ENCODE measurements around the gene MEAK7. TPM values are rescaled to one million over a fixed set of nuclear protein-coding genes. Genes with fewer than 3 reads are reported as not detected.

The MEAK7 gene
- total and polyA plus RNA-seq, 5 donors from 2014 or later: 5.8 to 11.9 (median 7.9) TPM

DNA sequence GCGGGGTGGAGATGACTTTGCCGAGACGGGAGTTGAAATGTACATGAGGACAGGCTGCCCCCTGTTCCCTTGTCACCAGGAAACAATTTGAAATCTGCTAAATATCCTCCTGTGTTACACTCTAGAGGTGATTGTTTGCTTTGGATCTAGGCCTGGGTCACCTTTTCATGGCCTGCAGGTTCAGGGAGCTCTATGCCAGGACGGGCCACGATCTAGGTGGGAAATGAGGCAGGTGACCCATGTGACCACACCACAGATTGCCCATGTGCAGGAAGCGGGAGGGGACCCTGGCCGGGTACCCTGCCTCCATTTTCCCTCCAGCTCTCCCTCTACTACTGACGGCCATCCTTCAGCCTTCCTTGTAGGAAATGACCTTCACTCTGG is 43.4 kb downstream of the MEAK7 start:
- Mint-ChIP-seq H3K36me3 (peaks cover 13% of the 10 kb centered on the region), H3K27me3 (no peaks in the 10 kb centered on the region), H3K27ac (no peak overlapping the region), H3K4me3 (no peak overlapping the region), H3K9me3 (peaks cover 0 to 2% (median under 1%) of the 10 kb centered on the region in 7 donors), H3K4me1 (peaks cover 0 to 4% (median 1%) of the 10 kb centered on the region in 4 donors)
- Histone ChIP-seq H3K4me1 (ENCODE audit: control insufficient read depth, insufficient read depth, low read length, poor library complexity, severe bottlenecking) (no peaks in the 10 kb centered on the region), H3K9me3 (ENCODE audit: control insufficient read depth in 2 of 2, low read length in 2 of 2) (no peaks in the 10 kb centered on the region), H3K27me3 (ENCODE audit: control insufficient read depth, insufficient read depth, low read length) (no peaks in the 10 kb centered on the region), H3K4me3 (ENCODE audit: low read depth, low read length) (no peak overlapping the region), H3K36me3 (ENCODE audit: control insufficient read depth, insufficient read depth, low read length) (peaks cover 4% of the 10 kb centered on the region), H3K27ac (ENCODE audit: insufficient read depth, low read length, poor library complexity, severe bottlenecking) (no peak overlapping the region)
- DNase-seq: no peak
- no peak for ATAC-seq (ENCODE audit: low read depth in 2 of 2)

GRCh38 chr16:84460406-84461028 is 43.9 kb downstream of the MEAK7 start:
- Mint-ChIP-seq H3K4me3 (no peak overlapping the region), H3K9me3 (peaks cover 0 to 1% (median 0%) of the 10 kb centered on the region in 7 donors), H3K36me3 (peaks cover 9% of the 10 kb centered on the region), H3K27ac (no peak overlapping the region), H3K4me1 (peaks cover 0 to 4% (median 1%) of the 10 kb centered on the region in 4 donors), H3K27me3 (no peaks in the 10 kb centered on the region)
- Histone ChIP-seq H3K4me3 (ENCODE audit: low read depth, low read length) (no peak overlapping the region), H3K27ac (ENCODE audit: insufficient read depth, low read length, poor library complexity, severe bottlenecking) (no peak overlapping the region), H3K27me3 (ENCODE audit: control insufficient read depth, insufficient read depth, low read length) (no peaks in the 10 kb centered on the region), H3K4me1 (ENCODE audit: control insufficient read depth, insufficient read depth, low read length, poor library complexity, severe bottlenecking) (no peaks in the 10 kb centered on the region), H3K36me3 (ENCODE audit: control insufficient read depth, insufficient read depth, low read length) (peaks cover 4% of the 10 kb centered on the region), H3K9me3 (ENCODE audit: control insufficient read depth in 2 of 2, low read length in 2 of 2) (no peaks in the 10 kb centered on the region)
- no peak for ATAC-seq (ENCODE audit: low read depth in 2 of 2)
- no peak for DNase-seq

DNA sequence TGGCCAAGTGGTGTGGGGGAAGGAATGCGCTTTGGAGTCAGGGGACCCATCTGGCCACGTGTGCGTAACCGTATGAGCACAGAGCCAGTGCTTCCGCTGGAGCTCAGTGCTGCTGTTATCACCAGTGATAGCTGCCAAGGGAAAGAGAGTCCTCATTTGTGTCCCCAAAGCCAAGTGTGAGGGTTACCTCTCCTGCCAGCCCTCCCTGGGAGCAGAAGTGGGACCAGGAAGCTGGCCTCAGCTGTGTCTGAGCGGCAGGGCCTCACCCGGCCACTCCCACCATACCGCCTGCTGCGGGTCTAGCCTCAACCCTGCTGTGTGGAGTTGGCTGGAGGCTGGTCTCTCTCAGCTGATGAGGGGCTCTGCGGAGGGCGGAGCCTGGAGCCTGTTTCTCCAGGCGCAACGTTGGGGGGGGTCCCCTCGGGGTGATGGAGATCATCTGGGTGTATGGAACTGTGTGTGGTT is 44.5 kb downstream of the MEAK7 start:
- Mint-ChIP-seq H3K4me3 (no peak overlapping the region), H3K9me3 (peaks cover 0 to 1% (median 0%) of the 10 kb centered on the region in 7 donors), H3K36me3 (peaks cover 8% of the 10 kb centered on the region), H3K27ac (no peak overlapping the region), H3K4me1 (peaks cover 0 to 4% (median 1%) of the 10 kb centered on the region in 4 donors), H3K27me3 (no peaks in the 10 kb centered on the region)
- ATAC-seq (ENCODE audit: low read depth in 2 of 2) (no peak), DNase-seq (no peak)
- no peaks in the 10 kb centered on the region for H3K9me3 ChIP-seq (ENCODE audit: control insufficient read depth in 2 of 2, low read length in 2 of 2)
- no peaks in the 10 kb centered on the region for H3K27me3 ChIP-seq (ENCODE audit: control insufficient read depth, insufficient read depth, low read length)
- no peak overlapping the region for H3K27ac ChIP-seq (ENCODE audit: insufficient read depth, low read length, poor library complexity, severe bottlenecking)
- no peaks in the 10 kb centered on the region for H3K4me1 ChIP-seq (ENCODE audit: control insufficient read depth, insufficient read depth, low read length, poor library complexity, severe bottlenecking)
- H3K4me3 ChIP-seq (ENCODE audit: low read depth, low read length): no peak overlapping the region
- H3K36me3 ChIP-seq (ENCODE audit: control insufficient read depth, insufficient read depth, low read length): peaks cover 4% of the 10 kb centered on the region

DNA sequence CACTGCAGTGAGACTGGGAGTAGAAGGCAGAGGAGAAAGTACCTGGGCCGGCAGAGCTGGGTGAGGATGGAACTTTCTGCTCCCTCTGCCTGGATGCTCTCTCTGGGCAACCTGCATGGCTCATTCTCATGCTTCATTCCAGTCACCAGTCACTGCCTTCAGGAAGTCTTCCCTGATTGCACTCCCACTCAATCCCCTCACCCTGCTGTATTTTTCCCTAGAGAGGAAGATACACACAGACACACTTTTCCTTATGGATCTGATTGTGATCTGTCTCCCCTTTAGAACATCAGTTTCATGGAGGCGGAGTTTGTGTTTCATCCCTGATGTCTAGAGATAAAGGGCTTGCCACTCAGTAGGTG is 44.9 kb downstream of the MEAK7 start:
- no peaks in the 10 kb centered on the region for H3K27me3 ChIP-seq (ENCODE audit: control insufficient read depth, insufficient read depth, low read length)
- Mint-ChIP-seq H3K9me3 (peaks cover 0 to 1% (median 0%) of the 10 kb centered on the region in 7 donors), H3K27me3 (no peaks in the 10 kb centered on the region), H3K36me3 (peaks cover 6% of the 10 kb centered on the region), H3K27ac (no peak overlapping the region), H3K4me3 (no peak overlapping the region), H3K4me1 (peaks cover 0 to 4% (median 1%) of the 10 kb centered on the region in 4 donors)
- H3K9me3 ChIP-seq (ENCODE audit: control insufficient read depth in 2 of 2, low read length in 2 of 2): no peaks in the 10 kb centered on the region
- DNase-seq: no peak
- no peak overlapping the region for H3K27ac ChIP-seq (ENCODE audit: insufficient read depth, low read length, poor library complexity, severe bottlenecking)
- H3K4me3 ChIP-seq (ENCODE audit: low read depth, low read length): no peak overlapping the region
- no peak for ATAC-seq (ENCODE audit: low read depth in 2 of 2)
- H3K36me3 ChIP-seq (ENCODE audit: control insufficient read depth, insufficient read depth, low read length): peaks cover 2% of the 10 kb centered on the region
- no peaks in the 10 kb centered on the region for H3K4me1 ChIP-seq (ENCODE audit: control insufficient read depth, insufficient read depth, low read length, poor library complexity, severe bottlenecking)

GRCh38 chr16:84458606-84459532 is 45.6 kb downstream of the MEAK7 start:
- Mint-ChIP-seq H3K36me3 (peaks cover 5% of the 10 kb centered on the region), H3K27me3 (no peaks in the 10 kb centered on the region), H3K9me3 (peaks cover 0 to 1% (median 0%) of the 10 kb centered on the region in 7 donors), H3K4me3 (no peak overlapping the region), H3K4me1 (peaks cover 0 to 3% (median under 1%) of the 10 kb centered on the region in 4 donors), H3K27ac (no peak overlapping the region)
- H3K4me3 ChIP-seq (ENCODE audit: low read depth, low read length): no peak overlapping the region
- ATAC-seq (ENCODE audit: low read depth in 2 of 2) (no peak), DNase-seq (no peak)
- no peaks in the 10 kb centered on the region for H3K36me3 ChIP-seq (ENCODE audit: control insufficient read depth, insufficient read depth, low read length)
- no peak overlapping the region for H3K27ac ChIP-seq (ENCODE audit: insufficient read depth, low read length, poor library complexity, severe bottlenecking)
- no peaks in the 10 kb centered on the region for H3K27me3 ChIP-seq (ENCODE audit: control insufficient read depth, insufficient read depth, low read length)
- H3K9me3 ChIP-seq (ENCODE audit: control insufficient read depth in 2 of 2, low read length in 2 of 2): no peaks in the 10 kb centered on the region
- H3K4me1 ChIP-seq (ENCODE audit: control insufficient read depth, insufficient read depth, low read length, poor library complexity, severe bottlenecking): no peaks in the 10 kb centered on the region

DNA sequence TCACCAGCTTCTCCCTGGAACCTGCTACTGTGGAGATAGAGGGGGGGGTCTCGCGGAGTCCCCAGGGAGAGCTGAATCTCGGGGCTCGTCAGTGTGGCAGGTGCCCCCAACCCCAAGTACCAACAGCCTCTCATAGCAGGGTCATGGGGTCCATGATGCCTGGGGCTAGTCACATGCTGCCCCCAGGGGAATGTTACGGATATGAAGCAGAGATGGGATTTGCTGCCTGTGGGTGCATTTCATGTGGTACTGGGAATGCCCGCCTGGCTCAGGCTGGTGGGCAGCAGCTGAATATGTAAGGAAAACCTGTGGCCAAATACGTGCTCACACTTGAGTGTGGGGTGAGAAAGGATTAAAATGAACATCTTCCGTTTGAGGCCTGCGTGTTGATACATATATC is 49.4 kb downstream of the MEAK7 start:
- H3K4me1 Mint-ChIP-seq: no peaks in the 10 kb centered on the region

More for the DNA sequence above, 49.4 kb downstream of the MEAK7 start:
- Histone ChIP-seq H3K9me3 (ENCODE audit: control insufficient read depth in 2 of 2, low read length in 2 of 2) (no peaks in the 10 kb centered on the region), H3K27me3 (ENCODE audit: control insufficient read depth, insufficient read depth, low read length) (no peaks in the 10 kb centered on the region), H3K36me3 (ENCODE audit: control insufficient read depth, insufficient read depth, low read length) (no peaks in the 10 kb centered on the region), H3K4me1 (ENCODE audit: control insufficient read depth, insufficient read depth, low read length, poor library complexity, severe bottlenecking) (no peaks in the 10 kb centered on the region), H3K4me3 (ENCODE audit: low read depth, low read length) (no peak overlapping the region), H3K27ac (ENCODE audit: insufficient read depth, low read length, poor library complexity, severe bottlenecking) (no peak overlapping the region)
- no peak overlapping the region for H3K4me3 Mint-ChIP-seq
- H3K9me3 Mint-ChIP-seq: peaks cover 0 to 1% (median 0%) of the 10 kb centered on the region in 7 donors
- H3K36me3 Mint-ChIP-seq: no peaks in the 10 kb centered on the region
- H3K27me3 Mint-ChIP-seq: no peaks in the 10 kb centered on the region
- H3K27ac Mint-ChIP-seq: no peak overlapping the region
- DNase-seq: no peak
- no peak for ATAC-seq (ENCODE audit: low read depth in 2 of 2)
